Spleen (tissue), 7 donors: ENCODE results near the gene IFFO2.

Experiments
- CTCF ChIP-seq, 11 experiments: fragments of 200-600 bp in 7 of 11; fragments of 450-650 bp in 4 of 11; sonication (generic) in 4 of 11; IDR thresholded peaks in 8 of 11; conservative IDR thresholded peaks in 3 of 11; 1 replicate in 7 of 11; 2 replicates in 4 of 11; pipeline versions ENCODE4 v1.4.0 to v1.8.0; 2016 to 2021; ENCODE audit warnings: antibody characterized with exemption in 11 of 11, inconsistent platforms in 4 of 11, mild to moderate bottlenecking in 1 of 11
- POLR2A ChIP-seq, 3 donors: fragments of 450-650 bp; IDR thresholded peaks; one replicate each; pipeline ENCODE4 v1.5.1; 2017; ENCODE audit warnings: antibody characterized with exemption in 3 of 3, mild to moderate bottlenecking in 1 of 3
- POLR2AphosphoS5 ChIP-seq, 3 donors: sonication (generic); formaldehyde crosslinking; IDR thresholded peaks; one replicate each; pipeline ENCODE4 v1.5.1; 2017; ENCODE audit warnings: antibody characterized with exemption in 3 of 3
- donor health status: DM: no; HTN: no; CAD: no; lungs with moderate emphysema.
- donor health status: DM: no; HTN: no; CAD: no.
- donor health status: DM: no; HTN: no; CAD: no.

GRCh38 chr1:18928406-18928805 is 28.1 kb downstream of the IFFO2 start:
- no peak for TF ChIP-seq CTCF (IDR thresholded peaks at IDR 0.05 in 8 of 11, conservative IDR thresholded peaks at IDR 0.05 in 3 of 11)
- no peak for TF ChIP-seq POLR2A (IDR thresholded peaks at IDR 0.05)
- TF ChIP-seq POLR2AphosphoS5 (IDR thresholded peaks at IDR 0.05) = no peak
